ENCODE data around the gene IGF2BP3.

The IGF2BP3 gene

GRCh38 chr7:23294549-23295400 lies 175.5 kb downstream of the IGF2BP3 start:
- DNase-seq (ENCODE audit: low spot score), result no peak

- DNase-seq (ENCODE audit: low spot score), result no peak
Measured at GRCh38 chr7:23293500-23294073, 176.7 kb downstream of the IGF2BP3 start.

GRCh38 chr7:23292623-23293022 lies 177.7 kb downstream of the IGF2BP3 start:
- DNase-seq (ENCODE audit: low spot score), result no peak

GRCh38 chr7:23291957-23292560 lies 178.2 kb downstream of the IGF2BP3 start:
- DNase-seq (ENCODE audit: low spot score), result no peak

- DNase-seq (ENCODE audit: low spot score), result no peak
Measured at GRCh38 chr7:23290993-23291392, 179.3 kb downstream of the IGF2BP3 start.

- DNase-seq (ENCODE audit: low spot score), result no peak
Measured at GRCh38 chr7:23287612-23288011, 182.7 kb downstream of the IGF2BP3 start.

- no peak for DNase-seq (ENCODE audit: low spot score)
Measured at GRCh38 chr7:23285657-23286646, 184.3 kb downstream of the IGF2BP3 start.

- DNase-seq (ENCODE audit: low spot score), result no peak
Measured at GRCh38 chr7:23284871-23285270, 185.4 kb downstream of the IGF2BP3 start.

- no peak for DNase-seq (ENCODE audit: low spot score)
Measured at GRCh38 chr7:23283086-23283485, 187.2 kb downstream of the IGF2BP3 start.

GRCh38 chr7:23279819-23280525 lies 190.3 kb downstream of the IGF2BP3 start:
- no peak for DNase-seq (ENCODE audit: low spot score)

- no peak for DNase-seq (ENCODE audit: low spot score)
Measured at GRCh38 chr7:23277359-23277989, 192.8 kb downstream of the IGF2BP3 start.

GRCh38 chr7:23276947-23277346 lies 193.3 kb downstream of the IGF2BP3 start:
- DNase-seq (ENCODE audit: low spot score), result no peak

GRCh38 chr7:23276376-23276775 lies 193.9 kb downstream of the IGF2BP3 start:
- DNase-seq (ENCODE audit: low spot score), result no peak

- DNase-seq (ENCODE audit: low spot score), result no peak
Measured at GRCh38 chr7:23275912-23276311, 194.4 kb downstream of the IGF2BP3 start.

GRCh38 chr7:23273141-23273599 lies 197.1 kb downstream of the IGF2BP3 start:
- DNase-seq (ENCODE audit: low spot score), result peak; percentile 88

GRCh38 chr7:23272275-23272674 lies 198.0 kb downstream of the IGF2BP3 start:
- no peak for DNase-seq (ENCODE audit: low spot score)

- DNase-seq (ENCODE audit: low spot score), result no peak
Measured at GRCh38 chr7:23268746-23269145, 201.5 kb downstream of the IGF2BP3 start.

GRCh38 chr7:23268167-23268566 lies 202.1 kb downstream of the IGF2BP3 start:
- DNase-seq (ENCODE audit: low spot score), result no peak

GRCh38 chr7:23267357-23267756 lies 202.9 kb downstream of the IGF2BP3 start:
- no peak for DNase-seq (ENCODE audit: low spot score)

GRCh38 chr7:23266918-23267317 lies 203.4 kb downstream of the IGF2BP3 start:
- DNase-seq (ENCODE audit: low spot score), result no peak
